ENCODE results near the gene CSTF3.
"Not testable (repeated sequence)": the region's sequence is repeated elsewhere in the genome, so short reads cannot be mapped to it uniquely, and the experiment has no call there.

Gene CSTF3

GRCh38 chr11:33055375-33055774 is 105.9 kb downstream of the CSTF3 start:
- H3K4me3 ChIP-seq (ENCODE audit: low read length): no peak overlapping the region
- TF ChIP-seq CTCF (conservative IDR thresholded peaks at IDR 0.05; ENCODE audit: low read depth, low read length): no peak
- no peak for DNase-seq (ENCODE audit: low read depth)

GRCh38 chr11:33052231-33052630 is 109.0 kb downstream of the CSTF3 start:
- no peak overlapping the region for H3K4me3 ChIP-seq (ENCODE audit: low read length)
- TF ChIP-seq CTCF (conservative IDR thresholded peaks at IDR 0.05; ENCODE audit: low read depth, low read length): no peak
- DNase-seq (ENCODE audit: low read depth): no peak

- not testable (repeated sequence) for DNase-seq (ENCODE audit: low read depth); H3K4me3 ChIP-seq (ENCODE audit: low read length)
Observed at GRCh38 chr11:33049565-33050408, 111.5 kb downstream of the CSTF3 start.

GRCh38 chr11:33048701-33049100 is 112.6 kb downstream of the CSTF3 start:
- not testable (repeated sequence) for H3K4me3 ChIP-seq (ENCODE audit: low read length); DNase-seq (ENCODE audit: low read depth)

- no peak for TF ChIP-seq CTCF (conservative IDR thresholded peaks at IDR 0.05; ENCODE audit: low read depth, low read length)
- no peak overlapping the region for H3K4me3 ChIP-seq (ENCODE audit: low read length)
- no peak for DNase-seq (ENCODE audit: low read depth)
Observed at GRCh38 chr11:33045551-33046255, 115.6 kb downstream of the CSTF3 start.

GRCh38 chr11:33044285-33044756 is 117.0 kb downstream of the CSTF3 start:
- H3K4me3 ChIP-seq (ENCODE audit: low read length): no peak overlapping the region
- DNase-seq (ENCODE audit: low read depth): no peak
- TF ChIP-seq CTCF (conservative IDR thresholded peaks at IDR 0.05; ENCODE audit: low read depth, low read length): no peak

- no peak for DNase-seq (ENCODE audit: low read depth)
- TF ChIP-seq CTCF (conservative IDR thresholded peaks at IDR 0.05; ENCODE audit: low read depth, low read length): no peak
- H3K4me3 ChIP-seq (ENCODE audit: low read length): no peak overlapping the region
Observed at GRCh38 chr11:33043221-33043830, 118.0 kb downstream of the CSTF3 start.

All from retinal pigment epithelial cell (primary cell).